Ovary (tissue), 3 donors: ENCODE results near the gene UGT3A1.

Source experiments
- CTCF ChIP-seq, 3 donors: fragments of 450-650 bp in 2 of 3; fragments of 200-600 bp in 1 of 3; IDR thresholded peaks; one replicate each; pipeline versions ENCODE4 v1.5.1 to v1.8.0; 2016 to 2022; ENCODE audit warnings: antibody characterized with exemption in 3 of 3, mild to moderate bottlenecking in 1 of 3
- EP300 ChIP-seq: sonication (generic); formaldehyde crosslinking; IDR thresholded peaks from one replicate; pipeline ENCODE4 v1.6.1; 2017; ENCODE audit warnings: antibody characterized with exemption
- POLR2A ChIP-seq: fragments of 450-650 bp; IDR thresholded peaks from one replicate; pipeline ENCODE4 v1.6.1; 2017; ENCODE audit warnings: antibody characterized with exemption, mild to moderate bottlenecking, moderate library complexity
- donor health status: DM: no; HTN: no; CAD: no.

GRCh38 chr5:35979715-35980114 is 11.5 kb downstream of the UGT3A1 start:
- no peak for TF ChIP-seq CTCF (IDR thresholded peaks at IDR 0.05)
- no peak for TF ChIP-seq POLR2A
- no peak for TF ChIP-seq EP300
